Stomach (tissue), 4 donors: Measurements from ENCODE around the gene RHOXF2B.
"Not testable (repeated sequence)": the region's sequence is repeated elsewhere in the genome, so short reads cannot be mapped to it uniquely, and the experiment has no call there.

Experiments
- CTCF ChIP-seq, 7 experiments: fragments of 450-650 bp in 4 of 7; fragments of 200-600 bp in 3 of 7; sonication (generic) in 3 of 7; IDR thresholded peaks; one replicate each; pipeline ENCODE4 v1.5.1; 2016 to 2019; ENCODE audit warnings: antibody characterized with exemption in 7 of 7, control low read depth in 2 of 7, mild to moderate bottlenecking in 1 of 7
- EP300 ChIP-seq: sonication (generic); formaldehyde crosslinking; IDR thresholded peaks from one replicate; pipeline ENCODE4 v1.6.1; 2017; ENCODE audit warnings: antibody characterized with exemption
- POLR2AphosphoS5 ChIP-seq, 3 donors: sonication (generic); formaldehyde crosslinking; IDR thresholded peaks; one replicate each; pipeline ENCODE4 v1.6.1; 2016; ENCODE audit warnings: antibody characterized with exemption in 3 of 3

DNA sequence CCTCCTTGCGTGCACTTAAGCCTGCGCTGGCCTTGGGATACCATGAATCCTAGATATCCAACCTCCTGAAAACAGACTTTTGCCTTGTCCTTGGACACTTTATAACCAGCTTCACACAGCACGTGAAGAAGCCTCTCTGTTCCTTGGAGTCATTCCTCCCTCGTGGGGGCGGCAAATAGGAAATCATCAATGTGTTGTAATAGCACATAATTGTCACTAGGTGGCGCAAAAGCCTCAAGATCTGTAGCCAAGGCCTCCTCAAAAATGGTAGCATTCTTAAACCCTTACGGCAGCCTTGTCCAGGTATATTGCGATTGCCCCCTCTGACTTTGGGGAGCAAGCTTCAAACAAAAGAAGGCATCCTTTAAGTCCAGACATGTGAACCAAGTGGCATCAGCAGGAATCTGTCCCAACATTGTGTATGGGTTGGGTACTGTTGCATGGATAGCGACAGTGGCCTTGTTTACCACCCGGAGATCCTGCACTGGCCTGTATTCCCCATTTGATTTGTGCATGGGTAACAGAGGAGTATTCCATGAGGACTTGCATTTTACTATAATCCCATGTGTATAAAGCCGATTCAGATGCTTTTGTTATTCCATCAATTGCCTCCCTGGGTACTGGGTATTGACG lies 8.2 kb upstream of the RHOXF2B start:
- not testable (repeated sequence) for TF ChIP-seq CTCF (IDR thresholded peaks at IDR 0.05); EP300; POLR2AphosphoS5 (IDR thresholded peaks at IDR 0.05)
